Measurements from ENCODE around the gene FBXW9. TPM values are rescaled to one million over a fixed set of nuclear protein-coding genes. Genes with fewer than 3 reads are reported as not detected.
"Not testable (repeated sequence)": the region's sequence is repeated elsewhere in the genome, so short reads cannot be mapped to it uniquely, and the experiment has no call there.

FBXW9 gene
- total RNA-seq, 2 experiments from 2014 or later = 6.0 to 6.1 TPM

- ChIA-PET CTCF (interaction anchor here (1.2 to 2.7 kb wide), 5 partner anchors 9 to 170 kb away, joined by 3 to 10 read pairs (median 6); a partner anchor contains a TSS), POLR2A (interaction anchor here (1.1 to 1.2 kb wide), 2 partner anchors 9 to 18 kb away, joined by 3 to 4 read pairs; a partner anchor contains a TSS)
These were observed 18.4 kb downstream of the FBXW9 start for GRCh38 chr19:12678039-12678438.

DNA sequence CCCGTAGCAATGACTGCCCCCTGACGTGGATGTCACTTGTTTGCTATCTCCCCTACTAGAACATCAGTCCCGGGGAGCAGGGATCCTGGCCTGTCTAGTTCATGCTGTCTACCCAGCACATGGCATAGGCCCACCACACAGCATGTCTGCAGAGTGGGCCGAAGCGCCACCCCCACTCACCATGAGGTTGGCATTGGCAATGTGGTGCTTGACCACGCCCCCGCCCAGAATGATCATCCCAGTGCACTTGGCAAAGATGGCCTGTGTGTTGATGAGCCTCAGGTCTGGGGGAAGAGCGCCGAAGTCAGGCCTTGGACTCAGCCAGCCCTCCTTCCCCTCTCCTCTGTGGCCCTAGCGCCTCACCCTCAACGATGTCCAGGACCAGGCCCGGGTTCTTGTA, 19.5 kb downstream of the FBXW9 start:
- ChIA-PET CTCF (interaction anchor here (0.7 to 2.7 kb wide), 13 partner anchors 8 to 171 kb away, joined by 3 to 10 read pairs (median 4); partner anchors contain the start of genes FBXW9 and TRIR), POLR2A (interaction anchor here (1.0 to 1.5 kb wide), 2 partner anchors 9 to 18 kb away, joined by 3 to 4 read pairs; no protein-coding TSS in a partner anchor)
- ATAC-seq (no peak), DNase-seq (no peak)
- Mint-ChIP-seq H3K9me3 (ENCODE audit: insufficient read depth) (no peaks in the 10 kb centered on the region), H3K27ac (no peak overlapping the region), H3K27me3 (ENCODE audit: low read depth) (no peaks in the 10 kb centered on the region), H3K4me1 (ENCODE audit: low read depth) (peaks cover 27% of the 10 kb centered on the region), H3K4me3 (no peak overlapping the region), H3K36me3 (ENCODE audit: low read depth) (peaks cover 53% of the 10 kb centered on the region)

More at GRCh38 chr19:12678039-12678438, 18.4 kb downstream of the FBXW9 start:
- Mint-ChIP-seq H3K4me1 (ENCODE audit: low read depth) (peaks cover 24% of the 10 kb centered on the region), H3K36me3 (ENCODE audit: low read depth) (peaks cover 48% of the 10 kb centered on the region)
- DNase-seq; H3K4me3 Mint-ChIP-seq; H3K9me3 Mint-ChIP-seq (ENCODE audit: insufficient read depth); H3K27ac Mint-ChIP-seq; ATAC-seq; H3K27me3 Mint-ChIP-seq (ENCODE audit: low read depth): not testable (repeated sequence)

DNA sequence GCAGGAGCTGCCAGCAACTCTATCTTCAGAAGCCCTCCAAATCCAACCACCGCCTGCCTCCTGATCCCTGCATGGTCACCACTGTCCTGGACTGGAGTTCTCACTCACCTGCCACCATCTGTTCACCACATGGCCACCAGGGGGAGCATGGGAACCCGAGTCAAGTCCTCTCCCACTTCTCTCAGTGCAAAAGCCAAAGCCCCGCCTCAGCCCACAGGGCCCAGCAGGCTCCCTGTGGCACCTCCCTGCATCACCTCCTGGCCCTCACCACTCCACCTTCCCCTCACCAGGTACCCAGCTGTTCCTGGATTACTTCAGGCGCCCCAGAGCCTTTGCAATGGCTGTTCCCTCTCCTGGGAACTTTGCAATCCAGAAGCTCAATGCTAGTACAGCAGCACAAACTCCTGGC, 20.0 kb downstream of the FBXW9 start:
- CTCF ChIA-PET = interaction anchor here (0.7 to 2.7 kb wide), 13 partner anchors 17 to 171 kb away, joined by 3 to 10 read pairs (median 4); partner anchors contain the start of genes FBXW9 and TRIR
- DNase-seq = peak; percentile 92
- peak; percentile 56 for ATAC-seq
- Mint-ChIP-seq H3K27me3 (ENCODE audit: low read depth) (no peaks in the 10 kb centered on the region), H3K36me3 (ENCODE audit: low read depth) (peaks cover 55% of the 10 kb centered on the region), H3K9me3 (ENCODE audit: insufficient read depth) (no peaks in the 10 kb centered on the region), H3K27ac (peak overlapping the region; percentile 27), H3K4me3 (no peak overlapping the region), H3K4me1 (ENCODE audit: low read depth) (peaks cover 28% of the 10 kb centered on the region)
- POLR2A ChIA-PET = interaction anchor here (1.0 to 1.5 kb wide), 2 partner anchors 9 to 19 kb away, joined by 3 to 4 read pairs; no protein-coding TSS in a partner anchor

DNA sequence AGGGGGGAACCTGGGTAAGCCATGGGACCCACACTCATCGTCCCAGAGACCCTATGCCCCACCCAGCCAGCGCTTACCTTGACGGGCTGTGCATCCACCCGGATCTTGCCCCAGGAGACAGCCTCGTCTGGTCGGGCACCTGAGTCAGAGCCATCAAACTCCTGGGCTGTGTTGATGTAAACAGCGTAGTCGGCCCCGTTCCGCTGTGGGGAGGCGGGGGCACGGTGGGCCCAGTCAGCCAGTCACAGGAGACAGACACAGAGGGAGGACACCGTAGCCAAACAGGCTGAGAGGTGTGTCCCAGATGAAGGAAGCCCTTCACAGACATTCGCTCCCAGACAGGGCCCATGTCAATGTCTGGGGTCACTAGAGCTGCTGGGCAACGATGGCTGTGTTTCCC, 20.5 kb downstream of the FBXW9 start:
- H3K4me3 Mint-ChIP-seq = no peak overlapping the region
- DNase-seq = no peak
- POLR2A ChIA-PET = interaction anchor here (1.0 kb wide), 1 partner anchor 19 kb away, joined by 3 read pairs; no protein-coding TSS in a partner anchor
- H3K27ac Mint-ChIP-seq = no peak overlapping the region
- H3K36me3 Mint-ChIP-seq (ENCODE audit: low read depth) = peaks cover 52% of the 10 kb centered on the region
- ATAC-seq = no peak
- CTCF ChIA-PET = interaction anchor here (0.7 to 2.7 kb wide), 9 partner anchors 17 to 172 kb away, joined by 3 to 10 read pairs (median 5); partner anchors contain the start of gene TRIR
- peaks cover 25% of the 10 kb centered on the region for H3K4me1 Mint-ChIP-seq (ENCODE audit: low read depth)
- no peaks in the 10 kb centered on the region for H3K9me3 Mint-ChIP-seq (ENCODE audit: insufficient read depth)
- no peaks in the 10 kb centered on the region for H3K27me3 Mint-ChIP-seq (ENCODE audit: low read depth)

- ChIA-PET CTCF (interaction anchor here (2.1 kb wide), 1 partner anchor 82 kb away, joined by 5 read pairs; no protein-coding TSS in a partner anchor), POLR2A (no interaction called here)
- Mint-ChIP-seq H3K36me3 (ENCODE audit: low read depth) (peaks cover 52% of the 10 kb centered on the region), H3K27ac (no peak overlapping the region), H3K9me3 (ENCODE audit: insufficient read depth) (no peaks in the 10 kb centered on the region), H3K4me3 (no peak overlapping the region), H3K27me3 (ENCODE audit: low read depth) (no peaks in the 10 kb centered on the region), H3K4me1 (ENCODE audit: low read depth) (peaks cover 29% of the 10 kb centered on the region)
- ATAC-seq (no peak), DNase-seq (no peak)
These were observed 21.0 kb downstream of the FBXW9 start for GRCh38 chr19:12675399-12675798.

DNA sequence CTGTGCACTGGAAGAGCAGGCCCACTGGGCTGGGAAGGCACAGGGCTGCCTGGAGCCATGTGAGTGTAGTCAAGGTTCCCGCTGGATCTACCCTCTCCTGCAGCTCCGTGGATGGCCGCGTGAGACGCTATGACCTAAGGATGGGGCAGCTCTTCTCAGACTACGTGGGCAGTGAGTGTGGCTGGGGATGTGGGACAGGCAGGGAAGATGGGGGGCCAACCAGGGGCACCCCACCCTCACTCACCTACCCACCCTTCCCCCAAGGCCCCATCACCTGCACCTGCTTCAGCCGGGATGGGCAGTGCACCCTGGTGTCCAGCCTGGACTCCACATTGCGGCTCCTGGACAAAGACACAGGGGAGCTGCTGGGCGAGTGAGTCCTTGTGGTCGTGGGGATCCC, 23.7 kb downstream of the FBXW9 start:
- Mint-ChIP-seq H3K4me1 (ENCODE audit: low read depth) (peaks cover 34% of the 10 kb centered on the region), H3K9me3 (ENCODE audit: insufficient read depth) (no peaks in the 10 kb centered on the region), H3K27ac (no peak overlapping the region), H3K4me3 (no peak overlapping the region), H3K36me3 (ENCODE audit: low read depth) (peaks cover 47% of the 10 kb centered on the region), H3K27me3 (ENCODE audit: low read depth) (no peaks in the 10 kb centered on the region)
- ChIA-PET POLR2A (interaction anchor here (1.6 kb wide), 1 partner anchor 109 kb away, joined by 4 read pairs; no protein-coding TSS in a partner anchor), CTCF (interaction anchor here (1.2 to 2.3 kb wide), 10 partner anchors 9 to 177 kb away, joined by 3 to 13 read pairs (median 6); partner anchors contain the start of genes DHPS, FBXW9, ZNF490 and ZNF791)
- DNase-seq (no peak), ATAC-seq (no peak)

- H3K4me1 Mint-ChIP-seq (ENCODE audit: low read depth) = peaks cover 38% of the 10 kb centered on the region
- H3K27me3 Mint-ChIP-seq (ENCODE audit: low read depth) = no peaks in the 10 kb centered on the region
- H3K36me3 Mint-ChIP-seq (ENCODE audit: low read depth) = peaks cover 32% of the 10 kb centered on the region
- CTCF ChIA-PET = interaction anchor here (1.0 to 1.8 kb wide), 3 partner anchors 107 to 177 kb away, joined by 3 to 4 read pairs (median 3); no protein-coding TSS in a partner anchor
- H3K9me3 Mint-ChIP-seq (ENCODE audit: insufficient read depth) = no peaks in the 10 kb centered on the region
- no peak for ATAC-seq
- H3K27ac Mint-ChIP-seq = peak overlapping the region; percentile 100
- DNase-seq = no peak
- POLR2A ChIA-PET = interaction anchor here (0.6 to 1.9 kb wide), 5 partner anchors 10 to 204 kb away, joined by 3 to 14 read pairs (median 4); partner anchors contain the start of gene DHPS
- H3K4me3 Mint-ChIP-seq = peak overlapping the region; percentile 86
These were observed 26.1 kb downstream of the FBXW9 start for GRCh38 chr19:12670159-12670928.

DNA sequence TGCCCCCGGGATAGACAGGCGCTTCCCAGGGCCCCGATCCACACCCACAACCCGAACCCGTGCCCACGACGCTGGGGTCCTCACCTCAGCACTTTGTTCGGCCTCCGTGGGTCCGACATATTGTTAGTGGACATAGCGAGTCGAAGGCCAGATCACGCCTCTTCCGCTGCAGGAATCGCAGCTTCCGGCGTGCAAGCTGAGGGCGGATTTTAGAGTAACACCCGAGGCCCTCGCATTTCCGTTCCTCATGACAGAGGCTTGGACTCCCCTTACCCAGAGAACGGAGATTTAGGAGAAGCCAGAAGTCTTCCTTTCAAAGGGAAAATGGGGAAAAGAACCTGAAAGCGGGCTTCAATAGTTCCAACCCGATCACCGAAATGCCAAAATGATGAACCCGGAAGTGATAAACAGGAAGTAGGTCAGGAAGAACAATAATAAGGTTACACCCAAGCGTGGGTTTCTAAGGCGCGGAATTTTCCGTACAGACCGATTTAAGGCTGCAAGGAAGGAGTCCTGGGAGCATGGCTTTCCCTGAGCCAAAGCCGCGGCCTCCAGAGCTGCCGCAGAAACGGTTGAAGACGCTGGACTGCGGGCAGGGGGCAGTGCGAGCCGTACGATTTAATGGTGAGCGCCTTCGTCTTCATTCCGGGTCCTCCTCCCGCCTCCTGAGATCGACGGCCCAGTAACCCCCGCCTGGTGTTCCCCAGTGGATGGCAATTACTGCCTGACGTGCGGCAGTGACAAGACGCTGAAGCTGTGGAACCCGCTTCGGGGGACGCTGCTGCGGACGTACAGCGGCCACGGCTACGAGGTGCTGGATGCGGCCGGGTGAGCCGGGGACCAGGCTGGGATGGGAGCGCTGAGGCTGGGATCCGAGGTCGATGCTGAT, 26.9 kb downstream of the FBXW9 start:
- H3K4me3 Mint-ChIP-seq = peak overlapping the region; percentile 86
- ChIA-PET CTCF (interaction anchor here (0.7 to 1.8 kb wide), 7 partner anchors 9 to 578 kb away, joined by 3 to 6 read pairs (median 4); no protein-coding TSS in a partner anchor), POLR2A (interaction anchor here (0.6 to 1.9 kb wide), 7 partner anchors 9 to 204 kb away, joined by 3 to 14 read pairs (median 4); partner anchors contain the start of genes DHPS and GET3)
- peaks cover 46% of the 10 kb centered on the region for H3K4me1 Mint-ChIP-seq (ENCODE audit: low read depth)
- peaks cover 36% of the 10 kb centered on the region for H3K36me3 Mint-ChIP-seq (ENCODE audit: low read depth)
- no peaks in the 10 kb centered on the region for H3K9me3 Mint-ChIP-seq (ENCODE audit: insufficient read depth)
- peak overlapping the region; percentile 100 for H3K27ac Mint-ChIP-seq
- H3K27me3 Mint-ChIP-seq (ENCODE audit: low read depth) = no peaks in the 10 kb centered on the region
- peak; percentile 36 for ATAC-seq
- DNase-seq = peak; percentile 82

- H3K27ac Mint-ChIP-seq = peak overlapping the region; percentile 100
- ChIA-PET CTCF (interaction anchor here (0.7 to 1.8 kb wide), 5 partner anchors 9 to 578 kb away, joined by 3 to 6 read pairs (median 4); no protein-coding TSS in a partner anchor), POLR2A (interaction anchor here (0.6 to 1.9 kb wide), 6 partner anchors 9 to 506 kb away, joined by 3 to 14 read pairs (median 4); partner anchors contain the start of genes DHPS, GET3 and ZNF136)
- peak overlapping the region; percentile 86 for H3K4me3 Mint-ChIP-seq
- no peaks in the 10 kb centered on the region for H3K27me3 Mint-ChIP-seq (ENCODE audit: low read depth)
- peaks cover 36% of the 10 kb centered on the region for H3K36me3 Mint-ChIP-seq (ENCODE audit: low read depth)
- no peaks in the 10 kb centered on the region for H3K9me3 Mint-ChIP-seq (ENCODE audit: insufficient read depth)
- ATAC-seq = peak; percentile 24
- peaks cover 51% of the 10 kb centered on the region for H3K4me1 Mint-ChIP-seq (ENCODE audit: low read depth)
- DNase-seq = peak; percentile 74
These were observed 27.5 kb downstream of the FBXW9 start for GRCh38 chr19:12668932-12669269.

- ATAC-seq = no peak
These were observed 28.1 kb downstream of the FBXW9 start for GRCh38 chr19:12668346-12668745.

More at GRCh38 chr19:12668346-12668745, 28.1 kb downstream of the FBXW9 start:
- POLR2A ChIA-PET = interaction anchor here (0.6 to 1.9 kb wide), 6 partner anchors 12 to 505 kb away, joined by 3 to 14 read pairs (median 4); partner anchors contain the start of genes DHPS, GET3 and ZNF136
- peak overlapping the region; percentile 100 for H3K27ac Mint-ChIP-seq
- no peaks in the 10 kb centered on the region for H3K27me3 Mint-ChIP-seq (ENCODE audit: low read depth)
- peaks cover 54% of the 10 kb centered on the region for H3K4me1 Mint-ChIP-seq (ENCODE audit: low read depth)
- no peak for DNase-seq
- peaks cover 40% of the 10 kb centered on the region for H3K36me3 Mint-ChIP-seq (ENCODE audit: low read depth)
- H3K9me3 Mint-ChIP-seq (ENCODE audit: insufficient read depth) = no peaks in the 10 kb centered on the region
- CTCF ChIA-PET = interaction anchor here (1.1 to 1.8 kb wide), 2 partner anchors 105 to 577 kb away, joined by 4 read pairs; no protein-coding TSS in a partner anchor
- H3K4me3 Mint-ChIP-seq = peak overlapping the region; percentile 86

All from activated CD8-positive, alpha-beta T cell treated with anti-CD3 and anti-CD28 coated beads, Interleukin-2, amount 10 ng/mL, durations not matched to agents 7 days and 5 days (primary cell).